GM21447 (cell line): ENCODE data around the gene TSEN54.

Experiments
- ATAC-seq: cut with Tn5 transposase; IDR thresholded peaks from one replicate; pipeline ENCODE4 v1.9.1; 2021; ENCODE audit not compliant: unreplicated experiment

TSEN54 gene

GRCh38 chr17:75503976-75504346 lies 12.4 kb upstream of the TSEN54 start:
- no peak for ATAC-seq

GRCh38 chr17:75504347-75505151 lies 11.8 kb upstream of the TSEN54 start:
- ATAC-seq, result no peak

- ATAC-seq, result no peak
These were observed 11.2 kb upstream of the TSEN54 start for GRCh38 chr17:75505152-75505409.

- ATAC-seq, result no peak
These were observed 10.7 kb upstream of the TSEN54 start for GRCh38 chr17:75505640-75506039.

GRCh38 chr17:75506134-75506533 lies 10.2 kb upstream of the TSEN54 start:
- ATAC-seq, result no peak

GRCh38 chr17:75506888-75507287 lies 9.4 kb upstream of the TSEN54 start:
- ATAC-seq, result no peak

GRCh38 chr17:75507733-75508719 lies 8.3 kb upstream of the TSEN54 start:
- no peak for ATAC-seq

- no peak for ATAC-seq
These were observed 7.4 kb upstream of the TSEN54 start for GRCh38 chr17:75508931-75509361.

- no peak for ATAC-seq
These were observed 6.6 kb upstream of the TSEN54 start for GRCh38 chr17:75509528-75510258.

GRCh38 chr17:75511270-75511609 lies 5.1 kb upstream of the TSEN54 start:
- ATAC-seq, result no peak

- ATAC-seq, result no peak
These were observed 4.4 kb upstream of the TSEN54 start for GRCh38 chr17:75511610-75512575.

GRCh38 chr17:75512926-75513640 lies 3.2 kb upstream of the TSEN54 start:
- no peak for ATAC-seq

- ATAC-seq, result no peak
These were observed 2.7 kb upstream of the TSEN54 start for GRCh38 chr17:75513641-75514000.

GRCh38 chr17:75514299-75514918 lies 1.9 kb upstream of the TSEN54 start:
- ATAC-seq, result no peak

- no peak for ATAC-seq
These were observed 1.3 kb upstream of the TSEN54 start for GRCh38 chr17:75514919-75515495.

GRCh38 chr17:75515496-75516254 lies 653 bp upstream of the TSEN54 start, which contains the start of gene CASKIN2:
Gene CASKIN2 (minus strand): TSS chr17:75515537. CDS start chr17:75513804, 1,733 bp downstream.
- peak; percentile 41 for ATAC-seq

GRCh38 chr17:75516619-75517296 lies 430 bp downstream of the TSEN54 start:
- peak; percentile 12 for ATAC-seq
